WTC11 (cell line): ENCODE measurements around the gene ENPP6. TPM values are rescaled to one million over a fixed set of nuclear protein-coding genes. Genes with fewer than 3 reads are reported as not detected.

Experiments
- ATAC-seq: fragments of 200-7000 bp; cut with Tn5 transposase; 2 replicates; pipeline ENCODE4 v1.10.0; 2021; ENCODE audit warnings: mild to moderate bottlenecking, moderate library complexity
- CTCF ChIA-PET: fragments of 300-600 bp; sonication (Branson Sonifier 250); formaldehyde crosslinking; loops from one replicate; lab custom pipeline; 2021; ENCODE audit warnings: antibody characterized with exemption; lab: Charles Lee
- POLR2A ChIA-PET: fragments of 350-600 bp; sonication (Branson Sonifier 250); formaldehyde crosslinking; loops from one replicate; lab custom pipeline; 2021; ENCODE audit warnings: antibody characterized with exemption; lab: Charles Lee
- DNase-seq: peaks from one replicate; pipeline ENCODE4 v3.0.0; 2021; ENCODE audit warnings: low spot score
- H3K27ac Mint-ChIP-seq: 2 replicates; pipeline ENCODE4 v1.8.0; 2021; ENCODE audit warnings: mixed read lengths
- H3K27me3 Mint-ChIP-seq: 2 replicates; pipeline ENCODE4 v1.8.0; 2021; ENCODE audit warnings: low read depth, mild to moderate bottlenecking, moderate library complexity, mixed read lengths
- H3K36me3 Mint-ChIP-seq: 2 replicates; pipeline ENCODE4 v1.8.0; 2021; ENCODE audit warnings: mixed read lengths
- H3K4me1 Mint-ChIP-seq: 2 replicates; pipeline ENCODE4 v1.8.0; 2022; ENCODE audit warnings: mixed read lengths
- H3K4me3 Mint-ChIP-seq: 2 replicates; pipeline ENCODE4 v1.8.0; 2021; ENCODE audit warnings: mild to moderate bottlenecking, moderate library complexity, mixed read lengths
- H3K9me3 Mint-ChIP-seq: 2 replicates; pipeline ENCODE4 v1.8.0; 2021; ENCODE audit warnings: mixed read lengths
- AR ChIP-seq: fragments of 250-450 bp; sonication (Bioruptor Pico); IDR thresholded peaks from 2 replicates; pipeline ENCODE4 v1.9.0; 2021; ENCODE audit warnings: mild to moderate bottlenecking
- ATF1 ChIP-seq: sonication (generic); formaldehyde crosslinking; IDR thresholded peaks from 2 replicates; pipeline ENCODE4 v1.8.1; 2023; ENCODE audit warnings: mild to moderate bottlenecking, moderate library complexity, missing genetic modification reagents
- ATF6 ChIP-seq: sonication (generic); formaldehyde crosslinking; IDR thresholded peaks from 2 replicates; pipeline ENCODE4 v1.8.1; 2023; ENCODE audit warnings: mild to moderate bottlenecking, missing genetic modification reagents
- CREB1 ChIP-seq: sonication (generic); formaldehyde crosslinking; IDR thresholded peaks from 2 replicates; pipeline ENCODE4 v1.8.0; 2023; ENCODE audit warnings: mild to moderate bottlenecking, missing genetic modification reagents
- FOXK1 ChIP-seq: sonication (generic); formaldehyde crosslinking; IDR thresholded peaks from 2 replicates; pipeline ENCODE4 v1.8.0; 2022; ENCODE audit warnings: mild to moderate bottlenecking, moderate library complexity, missing genetic modification reagents
- HMGA2 ChIP-seq: fragments of 250-450 bp; sonication (Bioruptor Pico); IDR thresholded peaks from 2 replicates; pipeline ENCODE4 v1.4.0; 2021; ENCODE audit warnings: mild to moderate bottlenecking, moderate library complexity
- JAZF1 ChIP-seq: fragments of 250-450 bp; sonication (Bioruptor Pico); IDR thresholded peaks from 2 replicates; pipeline ENCODE4 v1.9.0; 2021; ENCODE audit warnings: moderate library complexity, mild to moderate bottlenecking, inconsistent platforms
- MAX ChIP-seq: sonication (generic); formaldehyde crosslinking; IDR thresholded peaks from 2 replicates; pipeline ENCODE4 v1.8.0; 2022; ENCODE audit warnings: mild to moderate bottlenecking, missing genetic modification reagents
- OVOL2 ChIP-seq: fragments of 250-450 bp; sonication (Bioruptor Pico); IDR thresholded peaks from 2 replicates; pipeline ENCODE4 v1.9.0; 2021; ENCODE audit warnings: mild to moderate bottlenecking, borderline replicate concordance
- RELA ChIP-seq: sonication (generic); formaldehyde crosslinking; IDR thresholded peaks from 2 replicates; pipeline ENCODE4 v1.8.1; 2022; ENCODE audit warnings: missing genetic modification reagents, mild to moderate bottlenecking, borderline replicate concordance
- SP1 ChIP-seq: sonication (generic); formaldehyde crosslinking; conservative IDR thresholded peaks from 2 replicates; pipeline ENCODE4 v1.8.1; 2022; ENCODE audit warnings: missing genetic modification reagents
- TP53 ChIP-seq: sonication (generic); formaldehyde crosslinking; IDR thresholded peaks from 2 replicates; pipeline ENCODE4 v1.8.1; 2023; ENCODE audit warnings: mild to moderate bottlenecking, missing genetic modification reagents
- ZBTB21 ChIP-seq: sonication (generic); formaldehyde crosslinking; IDR thresholded peaks from 2 replicates; pipeline ENCODE4 v1.8.1; 2023; ENCODE audit warnings: mild to moderate bottlenecking, missing genetic modification reagents, borderline replicate concordance
- ZNF281 ChIP-seq: sonication (generic); formaldehyde crosslinking; IDR thresholded peaks from 2 replicates; pipeline ENCODE4 v1.8.0; 2023; ENCODE audit warnings: mild to moderate bottlenecking, missing genetic modification reagents
- total RNA-seq: library from RNA; stranded (reverse); gene quantifications from 3 replicates; pipeline ENCODE4 v1.2.3, GENCODE V29; 2021
- TF ChIP-seq, protein P1 (sequence below): sonication (generic); formaldehyde crosslinking; IDR thresholded peaks from 2 replicates; pipeline ENCODE4 v1.8.1; 2023; ENCODE audit warnings: mild to moderate bottlenecking, missing genetic modification reagents
- TF ChIP-seq, protein P2 (sequence below): sonication (generic); formaldehyde crosslinking; IDR thresholded peaks from 2 replicates; pipeline ENCODE4 v1.8.1; 2022; ENCODE audit warnings: low read depth, mild to moderate bottlenecking, moderate library complexity, missing genetic modification reagents, borderline replicate concordance

The ENPP6 gene
- total RNA-seq, 1 experiment from 2014 or later, result 0.09 TPM

DNA sequence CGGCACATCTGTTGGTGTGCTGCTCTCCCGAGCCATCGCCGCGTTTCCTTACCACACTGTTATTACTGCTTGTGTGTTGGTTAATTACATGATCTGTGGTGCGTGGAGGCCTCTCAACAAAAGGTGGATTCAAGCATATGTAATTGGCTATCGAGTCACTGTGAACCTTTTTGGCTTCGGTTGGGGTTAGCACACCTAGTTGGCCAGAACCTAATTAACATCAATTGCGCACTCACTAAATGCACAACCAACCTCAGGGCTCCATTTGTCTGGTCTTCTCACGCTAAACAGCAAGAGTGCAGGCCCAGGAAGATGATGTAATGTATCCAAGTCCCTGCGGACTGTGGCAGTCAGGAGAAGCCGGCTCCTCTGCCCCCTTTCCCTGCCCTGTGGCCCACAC is 17.4 kb downstream of the ENPP6 start:
- ChIA-PET POLR2A (no interaction called here), CTCF (no interaction called here)
- ATAC-seq (no peak), DNase-seq (no peak)
- no peaks in the 10 kb centered on the region; the same call in 1 of the 2 replicates for H3K27me3 Mint-ChIP-seq
- H3K4me3 Mint-ChIP-seq, result no peak overlapping the region
- peaks cover 3% of the 10 kb centered on the region; the same call in 1 of the 2 replicates for H3K9me3 Mint-ChIP-seq
- H3K4me1 Mint-ChIP-seq, result peaks cover 11% of the 10 kb centered on the region
- H3K27ac Mint-ChIP-seq, result no peak overlapping the region
- H3K36me3 Mint-ChIP-seq, result no peaks in the 10 kb centered on the region
- no peak for TF ChIP-seq ZBTB21 (CRISPR knock-in tag)
- TF ChIP-seq, protein P1, sequence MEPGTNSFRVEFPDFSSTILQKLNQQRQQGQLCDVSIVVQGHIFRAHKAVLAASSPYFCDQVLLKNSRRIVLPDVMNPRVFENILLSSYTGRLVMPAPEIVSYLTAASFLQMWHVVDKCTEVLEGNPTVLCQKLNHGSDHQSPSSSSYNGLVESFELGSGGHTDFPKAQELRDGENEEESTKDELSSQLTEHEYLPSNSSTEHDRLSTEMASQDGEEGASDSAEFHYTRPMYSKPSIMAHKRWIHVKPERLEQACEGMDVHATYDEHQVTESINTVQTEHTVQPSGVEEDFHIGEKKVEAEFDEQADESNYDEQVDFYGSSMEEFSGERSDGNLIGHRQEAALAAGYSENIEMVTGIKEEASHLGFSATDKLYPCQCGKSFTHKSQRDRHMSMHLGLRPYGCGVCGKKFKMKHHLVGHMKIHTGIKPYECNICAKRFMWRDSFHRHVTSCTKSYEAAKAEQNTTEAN (CRISPR knock-in tag), result no peak
- no peak for TF ChIP-seq ATF1
- TF ChIP-seq FOXK1 (CRISPR knock-in tag), result no peak
- no peak for TF ChIP-seq ZNF281 (CRISPR knock-in tag)
- TF ChIP-seq ATF6 (CRISPR knock-in tag), result no peak
- TF ChIP-seq TP53, result no peak
- TF ChIP-seq AR (CRISPR knock-in tag), result no peak
- no peak for TF ChIP-seq JAZF1 (CRISPR knock-in tag)
- TF ChIP-seq OVOL2 (CRISPR knock-in tag), result no peak

DNA sequence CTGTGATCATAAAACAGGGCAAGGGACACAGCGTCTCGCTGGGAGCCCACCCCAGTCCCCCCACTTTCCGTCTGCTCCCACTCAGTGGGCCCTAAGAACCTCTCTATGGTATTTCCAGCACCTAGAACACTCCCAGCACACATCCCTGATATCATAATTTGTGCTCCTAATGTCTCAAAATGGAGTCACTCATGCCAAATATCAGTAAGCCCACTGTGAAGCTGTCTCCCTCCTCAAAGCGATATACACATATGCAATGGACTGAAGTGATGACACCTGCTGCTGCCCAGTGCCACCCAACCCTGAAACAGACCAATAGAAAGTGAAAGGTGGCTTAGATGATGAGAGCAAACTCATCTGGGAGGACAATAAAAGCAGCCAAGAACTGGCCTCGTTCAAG is 17.9 kb downstream of the ENPP6 start:
- Mint-ChIP-seq H3K27me3 (no peaks in the 10 kb centered on the region; the same call in 1 of the 2 replicates), H3K4me3 (no peak overlapping the region), H3K27ac (no peak overlapping the region), H3K36me3 (no peaks in the 10 kb centered on the region)
- CTCF ChIA-PET, result no interaction called here
- DNase-seq, result no peak
- no peak for TF ChIP-seq CREB1 (CRISPR knock-in tag)
- no peak for TF ChIP-seq JAZF1 (CRISPR knock-in tag)
- no peak for TF ChIP-seq SP1 (CRISPR knock-in tag)
- TF ChIP-seq, protein P2, sequence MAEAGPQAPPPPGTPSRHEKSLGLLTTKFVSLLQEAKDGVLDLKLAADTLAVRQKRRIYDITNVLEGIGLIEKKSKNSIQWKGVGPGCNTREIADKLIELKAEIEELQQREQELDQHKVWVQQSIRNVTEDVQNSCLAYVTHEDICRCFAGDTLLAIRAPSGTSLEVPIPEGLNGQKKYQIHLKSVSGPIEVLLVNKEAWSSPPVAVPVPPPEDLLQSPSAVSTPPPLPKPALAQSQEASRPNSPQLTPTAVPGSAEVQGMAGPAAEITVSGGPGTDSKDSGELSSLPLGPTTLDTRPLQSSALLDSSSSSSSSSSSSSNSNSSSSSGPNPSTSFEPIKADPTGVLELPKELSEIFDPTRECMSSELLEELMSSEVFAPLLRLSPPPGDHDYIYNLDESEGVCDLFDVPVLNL (CRISPR knock-in tag), result no peak
- no peak for TF ChIP-seq RELA (CRISPR knock-in tag)
- no peak for TF ChIP-seq HMGA2
- no peak for TF ChIP-seq MAX (CRISPR knock-in tag)
- TF ChIP-seq, all 79 proteins: peak for 0
- Mint-ChIP-seq H3K9me3 (peaks cover 3% of the 10 kb centered on the region; the same call in 1 of the 2 replicates), H3K4me1 (peaks cover 9% of the 10 kb centered on the region)
- ATAC-seq, result no peak
- POLR2A ChIA-PET, result no interaction called here
